Fibroblast of skin of back (primary cell): ENCODE data around the gene ZDHHC5.

Experiments used
- DNase-seq: peaks from one replicate; pipeline ENCODE4 v3.0.0-alpha.2; 2013

ZDHHC5 gene

GRCh38 chr11:57732661-57733060, 64.7 kb downstream of the ZDHHC5 start:
- DNase-seq: no peak

- DNase-seq: no peak
These were observed 67.8 kb downstream of the ZDHHC5 start for GRCh38 chr11:57735619-57736298.

- peak; percentile 97 for DNase-seq
These were observed 73.5 kb downstream of the ZDHHC5 start, which contains the start of gene SELENOH for GRCh38 chr11:57741132-57742086. TSS of gene SELENOH (plus strand) at chr11:57741491. CDS start at chr11:57741596, 105 bp downstream.

- DNase-seq: no peak
These were observed 74.2 kb downstream of the ZDHHC5 start for GRCh38 chr11:57742087-57742452.

GRCh38 chr11:57744357-57744756, 76.4 kb downstream of the ZDHHC5 start:
- no peak for DNase-seq

- DNase-seq: no peak
These were observed 77.3 kb downstream of the ZDHHC5 start for GRCh38 chr11:57745206-57745605.

- DNase-seq: no peak
These were observed 79.0 kb downstream of the ZDHHC5 start for GRCh38 chr11:57746920-57747319.
